ENCODE measurements around the gene ECI2.
"Not testable (repeated sequence)": the region's sequence is repeated elsewhere in the genome, so short reads cannot be mapped to it uniquely, and the experiment has no call there.

The ECI2 gene

DNA sequence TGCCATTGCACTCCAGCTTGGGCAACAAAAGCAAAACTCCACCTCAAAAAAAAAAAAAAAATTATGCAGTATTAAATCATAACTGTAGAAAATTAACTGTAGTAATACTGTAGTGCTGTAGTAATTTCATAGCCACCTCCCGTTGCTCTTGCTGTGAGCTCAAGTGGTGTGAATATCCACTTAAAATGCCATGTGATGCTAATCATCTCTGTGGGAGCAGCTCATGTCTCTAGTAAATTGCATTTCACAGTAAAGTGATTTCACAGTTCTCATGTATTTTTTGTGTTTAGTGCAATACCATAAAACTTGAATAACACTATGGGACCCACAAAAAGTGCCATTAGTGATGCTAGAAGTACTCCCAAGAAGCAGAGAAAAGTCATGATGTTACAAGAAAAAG is 42.1 kb downstream of the ECI2 start:
- no peaks in the 10 kb centered on the region for H3K9me3 Mint-ChIP-seq
- no peak overlapping the region for H3K4me3 Mint-ChIP-seq
- ATAC-seq, result no peak
- H3K36me3 Mint-ChIP-seq, result no peaks in the 10 kb centered on the region
- no peak overlapping the region for H3K27ac Mint-ChIP-seq
- no peaks in the 10 kb centered on the region for H3K27me3 Mint-ChIP-seq
- no peaks in the 10 kb centered on the region for H3K4me1 Mint-ChIP-seq

DNA sequence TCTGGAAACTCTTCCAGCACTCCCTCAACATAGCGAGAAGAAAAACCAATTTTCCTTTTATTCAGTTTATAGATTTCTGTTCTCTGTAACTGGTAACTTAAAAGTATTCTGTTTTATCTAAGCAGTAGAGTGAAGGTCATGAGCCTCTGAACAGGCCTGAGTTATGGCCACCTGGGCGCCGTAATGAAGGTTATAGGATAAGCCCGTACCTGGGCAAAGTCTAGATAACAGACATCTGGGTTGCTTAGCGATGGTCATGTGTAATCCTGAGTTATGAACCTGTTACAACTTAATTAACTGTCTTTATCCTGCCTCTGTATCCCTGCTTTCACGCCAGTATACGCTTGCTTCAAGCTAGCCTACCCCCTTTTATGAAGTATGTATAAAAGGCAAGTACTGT is 43.4 kb downstream of the ECI2 start:
- ATAC-seq, result no peak
- Mint-ChIP-seq H3K27ac (no peak overlapping the region), H3K9me3 (no peaks in the 10 kb centered on the region), H3K27me3 (no peaks in the 10 kb centered on the region), H3K36me3 (no peaks in the 10 kb centered on the region), H3K4me1 (no peaks in the 10 kb centered on the region), H3K4me3 (no peak overlapping the region)

DNA sequence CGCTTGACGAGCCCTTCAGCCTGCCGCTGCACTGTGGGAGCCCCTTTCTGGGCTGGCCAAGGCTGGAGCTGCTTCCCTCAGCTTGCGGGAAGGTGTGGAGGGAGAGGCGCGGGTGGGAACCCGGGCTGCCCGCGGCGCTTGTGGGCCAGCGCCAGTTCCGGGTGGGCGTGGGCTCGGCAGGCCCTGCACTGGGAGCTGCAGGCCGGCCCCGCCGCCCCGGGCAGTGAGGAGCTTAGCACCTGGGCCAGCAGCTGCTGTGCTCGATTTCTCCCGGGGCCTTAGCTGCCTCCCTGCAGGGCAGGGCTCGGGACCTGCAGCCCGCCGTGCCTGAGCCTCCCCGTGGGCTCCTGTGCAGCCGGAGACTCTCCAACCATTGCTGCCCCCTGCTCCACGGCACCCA is 45.3 kb downstream of the ECI2 start:
- H3K27me3 Mint-ChIP-seq, H3K36me3 Mint-ChIP-seq, H3K4me1 Mint-ChIP-seq, ATAC-seq, H3K27ac Mint-ChIP-seq, H3K9me3 Mint-ChIP-seq, H3K4me3 Mint-ChIP-seq: not testable (repeated sequence)

DNA sequence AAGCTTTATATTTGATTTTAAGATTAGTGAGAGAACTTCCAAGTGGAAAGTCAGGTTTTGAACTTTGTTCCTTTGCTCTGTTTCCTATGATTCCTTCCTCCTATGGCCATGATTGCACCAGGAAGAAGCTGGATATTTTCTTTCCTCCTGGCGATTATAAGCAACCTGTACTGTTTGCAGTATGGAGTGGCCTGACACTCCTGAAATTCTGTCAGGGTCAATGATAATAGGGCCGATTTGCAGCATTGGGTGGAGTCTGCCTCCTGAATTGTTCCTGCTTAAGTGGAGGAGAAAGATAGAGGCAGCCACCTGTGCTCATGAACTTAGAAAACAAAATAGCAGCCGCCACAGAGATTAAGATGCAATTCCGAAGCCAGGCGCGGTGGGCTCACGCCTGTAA is 46.7 kb downstream of the ECI2 start:
- no peak overlapping the region for H3K4me3 Mint-ChIP-seq
- no peaks in the 10 kb centered on the region for H3K36me3 Mint-ChIP-seq
- no peak overlapping the region for H3K27ac Mint-ChIP-seq
- H3K4me1 Mint-ChIP-seq, result no peaks in the 10 kb centered on the region
- no peaks in the 10 kb centered on the region for H3K9me3 Mint-ChIP-seq
- no peaks in the 10 kb centered on the region for H3K27me3 Mint-ChIP-seq
- no peak for ATAC-seq

DNA sequence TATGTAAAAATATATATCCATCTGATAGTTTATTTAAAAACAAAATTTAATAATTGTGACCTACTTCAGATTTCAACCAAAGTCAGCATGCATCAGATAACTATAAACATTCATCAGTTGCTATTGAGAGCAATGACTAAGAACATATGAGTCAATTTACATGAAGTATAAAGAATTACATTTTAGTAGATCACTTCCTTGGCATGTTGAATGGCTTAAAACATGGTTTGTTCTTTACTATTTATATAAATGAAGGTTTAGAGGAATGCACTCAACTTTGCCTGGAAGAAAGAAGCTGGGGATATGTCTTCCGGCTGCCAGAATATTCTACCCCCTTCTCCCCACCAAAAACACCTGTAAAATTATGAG is 50.1 kb downstream of the ECI2 start:
- no peaks in the 10 kb centered on the region for H3K4me1 Mint-ChIP-seq

DNA sequence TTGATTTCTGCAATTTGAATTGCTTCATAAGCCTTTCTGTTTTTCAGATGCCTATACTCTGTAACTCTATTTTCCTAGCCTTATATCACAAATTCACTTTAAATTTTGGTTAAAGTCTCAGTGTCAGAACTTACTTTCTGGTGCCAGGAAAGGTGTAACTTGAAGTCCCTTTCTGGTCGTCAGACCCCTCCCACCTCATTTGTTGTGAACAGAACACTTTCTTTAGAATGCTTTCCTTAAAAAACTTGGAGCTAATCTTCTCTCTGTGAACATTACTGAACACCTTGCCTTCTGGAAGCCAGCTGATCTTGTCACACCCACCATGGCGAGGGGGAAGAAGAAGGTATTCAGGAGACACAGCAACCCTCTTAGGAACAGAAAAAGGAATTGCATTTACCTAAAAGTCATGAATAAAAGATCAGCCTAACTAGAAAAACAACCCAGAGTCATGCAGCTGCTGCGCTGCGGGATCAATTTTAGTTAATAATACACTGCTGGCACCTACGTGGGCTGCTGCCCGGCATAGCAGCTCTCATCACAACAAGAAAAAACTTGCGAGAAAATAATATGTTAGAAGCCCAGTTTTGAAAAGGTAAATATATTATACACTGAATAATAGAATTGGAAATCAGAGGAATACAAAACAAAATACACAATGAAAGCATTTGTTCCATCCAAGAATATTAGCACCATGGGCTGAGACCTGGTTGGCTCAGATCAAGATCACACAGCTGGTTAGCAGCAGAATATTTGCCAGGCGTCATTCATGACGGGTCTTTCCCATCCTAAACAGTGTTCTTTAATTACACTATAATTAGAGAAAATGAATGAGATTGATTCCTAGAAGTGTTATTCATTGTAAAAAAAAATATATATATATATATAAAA is 50.7 kb downstream of the ECI2 start:
- Mint-ChIP-seq H3K36me3 (no peaks in the 10 kb centered on the region), H3K9me3 (no peaks in the 10 kb centered on the region), H3K4me3 (no peak overlapping the region), H3K4me1 (no peaks in the 10 kb centered on the region), H3K27me3 (no peaks in the 10 kb centered on the region), H3K27ac (no peak overlapping the region)
- ATAC-seq, result no peak

More for the DNA sequence above, 50.1 kb downstream of the ECI2 start:
- no peaks in the 10 kb centered on the region for H3K27me3 Mint-ChIP-seq
- H3K27ac Mint-ChIP-seq, result no peak overlapping the region
- H3K4me3 Mint-ChIP-seq, result no peak overlapping the region
- ATAC-seq, result no peak
- H3K36me3 Mint-ChIP-seq, result no peaks in the 10 kb centered on the region
- H3K9me3 Mint-ChIP-seq, result no peaks in the 10 kb centered on the region

DNA sequence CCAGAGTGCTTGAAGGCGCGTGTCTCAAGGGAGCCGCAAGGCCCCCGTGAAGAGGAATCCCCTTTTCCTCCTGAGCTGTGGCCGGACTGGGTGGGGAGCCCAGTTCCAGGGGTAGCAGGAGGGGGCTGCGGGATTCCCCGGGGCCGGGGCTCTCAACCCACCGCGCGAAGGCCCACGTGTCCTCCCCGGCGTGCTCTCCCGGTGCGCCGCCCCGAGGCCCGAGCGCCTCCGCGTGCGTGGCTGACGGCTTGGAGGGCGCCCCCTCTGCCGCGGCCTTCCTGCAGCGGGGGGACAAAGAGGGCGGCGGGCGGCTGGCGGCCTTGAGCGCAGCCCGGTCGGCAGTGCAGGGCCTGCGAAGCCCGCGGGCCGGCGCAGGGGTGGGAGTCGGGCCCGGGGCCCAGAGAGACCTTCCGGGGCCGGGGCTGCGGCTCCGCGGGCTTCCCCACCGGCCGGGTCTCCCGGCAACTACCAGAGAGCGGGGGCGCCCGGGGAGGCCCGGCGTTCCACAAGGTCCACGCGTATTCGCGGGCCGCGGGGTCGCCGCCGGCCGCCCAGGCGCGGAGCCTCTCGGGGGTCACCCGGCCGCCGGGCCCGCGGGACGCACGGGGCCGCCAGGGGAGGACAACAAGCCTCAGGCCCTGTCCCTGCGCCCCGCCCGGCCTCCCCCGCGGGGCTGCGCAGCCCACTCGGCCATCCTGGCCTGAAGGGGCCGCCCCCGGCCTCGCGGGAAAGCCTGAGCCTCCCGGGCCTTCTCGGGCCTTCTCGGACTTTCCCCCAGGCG is 56.5 kb downstream of the ECI2 start, which contains the start of gene FAM217A:
FAM217A (minus strand) TSS at position 447 of the 781 bp plus-strand sequence. CDS start 1,723 bp downstream, outside the sequence.
- H3K27ac Mint-ChIP-seq, result no peak within 1 kb of the TSS
- H3K27me3 Mint-ChIP-seq, result peaks cover 10% of the 10 kb centered on the region
- H3K4me3 Mint-ChIP-seq, result no peak within 1 kb of the TSS
- no peaks in the 10 kb centered on the region for H3K36me3 Mint-ChIP-seq
- no peaks in the 10 kb centered on the region for H3K4me1 Mint-ChIP-seq
- H3K9me3 Mint-ChIP-seq, result no peaks in the 10 kb centered on the region
- ATAC-seq, result peak; percentile 65

DNA sequence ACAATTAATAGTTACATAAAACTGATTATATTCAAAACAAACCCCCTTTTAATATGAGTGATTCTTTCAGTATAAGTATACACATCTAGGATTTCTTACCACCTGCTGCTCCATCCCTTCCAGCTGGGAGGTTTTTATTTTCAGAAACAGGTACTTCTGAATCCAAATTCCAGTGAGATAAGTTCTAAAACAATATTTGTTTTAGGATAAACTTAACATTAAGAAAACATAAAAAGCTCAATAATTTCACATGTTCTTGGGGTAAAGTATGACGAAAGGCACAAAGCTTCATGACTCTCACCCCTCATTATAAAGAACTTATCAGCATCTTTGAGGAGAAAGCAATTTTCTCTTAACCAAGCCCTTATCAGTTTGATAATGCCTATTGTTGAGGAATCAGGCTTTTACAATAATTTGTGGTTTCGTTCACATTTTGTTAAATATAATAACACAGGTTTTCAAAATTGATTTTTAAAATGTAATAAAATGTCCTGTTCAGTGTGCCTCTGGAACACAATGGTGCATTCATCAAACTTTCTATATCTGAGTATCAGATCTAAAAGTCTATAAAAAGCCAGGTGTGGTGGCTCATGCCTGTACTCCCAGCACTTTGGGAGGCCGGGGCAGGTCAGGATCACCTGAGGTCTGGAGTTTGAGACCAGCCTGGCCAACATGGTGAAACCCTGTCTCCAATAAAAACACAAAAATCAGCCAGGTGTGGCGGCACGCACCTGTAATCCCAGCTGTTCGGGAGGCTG is 60.7 kb downstream of the ECI2 start:
- Mint-ChIP-seq H3K27ac (no peak overlapping the region), H3K9me3 (no peaks in the 10 kb centered on the region), H3K4me1 (no peaks in the 10 kb centered on the region), H3K36me3 (no peaks in the 10 kb centered on the region), H3K27me3 (peaks cover 10% of the 10 kb centered on the region), H3K4me3 (no peak overlapping the region)
- no peak for ATAC-seq

DNA sequence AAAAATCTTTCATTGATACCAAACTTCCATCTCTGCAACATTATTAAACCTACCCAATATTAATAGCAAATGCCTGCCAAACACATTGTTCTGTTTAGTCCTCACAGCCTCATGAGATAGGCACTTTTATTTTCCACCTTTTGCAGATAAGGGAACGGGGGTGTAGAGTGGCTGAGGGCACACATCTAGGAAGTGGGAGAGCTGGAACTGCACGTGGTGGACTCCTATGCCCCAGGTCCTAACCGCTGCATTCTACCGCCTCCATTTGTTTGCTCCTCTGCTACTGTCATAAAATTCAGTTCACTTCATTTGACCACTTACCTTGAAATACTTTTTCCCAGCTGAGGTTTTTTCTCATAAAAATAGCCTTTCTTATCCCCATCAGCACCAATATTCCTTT is 64.0 kb downstream of the ECI2 start:
- no peaks in the 10 kb centered on the region for H3K4me1 Mint-ChIP-seq
- no peak for ATAC-seq
- no peaks in the 10 kb centered on the region for H3K36me3 Mint-ChIP-seq
- no peak overlapping the region for H3K4me3 Mint-ChIP-seq
- no peaks in the 10 kb centered on the region for H3K27me3 Mint-ChIP-seq
- H3K27ac Mint-ChIP-seq, result no peak overlapping the region
- H3K9me3 Mint-ChIP-seq, result no peaks in the 10 kb centered on the region

DNA sequence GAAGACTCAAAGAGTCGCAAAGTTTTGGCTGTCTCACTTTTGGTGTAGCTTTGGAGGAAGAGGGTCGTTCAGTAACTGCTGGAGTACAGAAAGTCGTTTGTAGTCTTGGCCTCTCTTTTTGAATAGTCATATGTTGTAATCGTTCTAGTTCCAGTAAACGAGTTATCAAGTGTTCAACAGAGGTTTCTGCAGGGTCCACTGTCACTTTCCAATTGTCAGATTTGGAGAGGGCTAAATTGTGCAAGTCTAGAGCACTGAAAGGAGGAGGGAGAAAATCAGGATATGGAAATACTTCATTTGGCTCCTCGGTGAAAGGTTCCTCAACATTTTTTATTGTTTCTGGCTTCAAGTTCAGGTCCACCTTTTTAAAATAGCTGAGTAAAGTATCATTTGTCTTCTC is 66.2 kb downstream of the ECI2 start:
- H3K36me3 Mint-ChIP-seq, result peaks cover 18% of the 10 kb centered on the region
- H3K27me3 Mint-ChIP-seq, result no peaks in the 10 kb centered on the region
- no peak overlapping the region for H3K4me3 Mint-ChIP-seq
- no peaks in the 10 kb centered on the region for H3K9me3 Mint-ChIP-seq
- ATAC-seq, result no peak
- H3K4me1 Mint-ChIP-seq, result no peaks in the 10 kb centered on the region
- no peak overlapping the region for H3K27ac Mint-ChIP-seq

DNA sequence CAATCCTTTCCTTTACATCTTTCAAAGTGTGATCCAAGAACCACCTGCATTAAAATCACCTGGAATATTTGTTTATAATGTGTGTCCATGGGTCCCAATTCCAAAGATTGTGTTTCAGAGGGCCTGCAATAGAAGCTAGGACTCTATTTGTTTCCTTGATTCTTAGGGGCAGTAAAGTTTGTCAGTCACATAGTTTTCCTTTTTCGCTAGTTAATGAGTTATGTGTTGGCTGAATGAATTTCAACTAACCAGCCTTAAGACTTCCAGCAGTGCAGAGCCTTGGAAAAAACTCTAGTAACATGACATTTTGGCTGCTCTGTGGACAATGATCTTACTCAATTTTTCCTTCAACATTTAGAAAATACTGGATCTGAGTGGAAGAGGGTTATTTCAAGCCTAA is 67.7 kb downstream of the ECI2 start:
- H3K4me3 Mint-ChIP-seq, result no peak overlapping the region
- no peak overlapping the region for H3K27ac Mint-ChIP-seq
- H3K36me3 Mint-ChIP-seq, result peaks cover 31% of the 10 kb centered on the region
- no peak for ATAC-seq
- no peaks in the 10 kb centered on the region for H3K27me3 Mint-ChIP-seq
- no peaks in the 10 kb centered on the region for H3K4me1 Mint-ChIP-seq
- no peaks in the 10 kb centered on the region for H3K9me3 Mint-ChIP-seq

DNA sequence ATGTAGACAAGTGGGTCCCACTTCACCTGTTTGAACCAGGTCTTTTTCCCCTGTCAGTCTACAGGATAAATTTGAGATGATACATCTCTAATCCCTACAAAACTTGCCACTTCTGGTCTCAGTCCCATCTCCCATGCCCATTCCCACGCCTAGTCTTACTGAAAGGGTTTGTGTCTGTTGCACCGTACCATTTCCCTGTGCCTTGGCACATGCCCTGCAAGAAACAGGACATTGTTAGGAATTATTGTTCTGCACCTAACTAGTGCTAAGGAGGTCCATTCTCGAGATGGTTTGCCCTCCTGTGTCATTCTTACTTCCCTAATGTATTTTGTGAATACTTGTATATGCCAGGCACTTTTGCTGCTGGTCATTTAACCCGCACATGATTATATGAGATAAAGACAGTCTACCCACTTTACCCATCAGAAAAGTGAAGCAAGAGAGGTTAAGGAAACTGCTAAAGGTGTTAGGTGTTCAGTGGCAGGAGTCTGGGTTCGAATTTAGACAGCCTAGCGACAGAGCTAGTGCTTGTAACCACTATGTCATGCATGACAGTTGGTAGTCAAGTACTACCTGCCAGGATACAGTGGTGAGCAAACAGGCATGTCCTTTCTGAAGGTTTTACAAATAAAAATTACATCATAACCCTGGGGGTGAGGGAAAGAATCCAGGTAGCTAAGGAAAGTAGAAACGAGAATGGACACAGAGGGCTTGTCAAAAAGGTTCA is 69.2 kb downstream of the ECI2 start:
- Mint-ChIP-seq H3K36me3 (peaks cover 31% of the 10 kb centered on the region), H3K4me3 (no peak overlapping the region), H3K4me1 (no peaks in the 10 kb centered on the region), H3K27ac (no peak overlapping the region), H3K27me3 (no peaks in the 10 kb centered on the region), H3K9me3 (no peaks in the 10 kb centered on the region)
- no peak for ATAC-seq
